Measurements from ENCODE around the gene NUDT16L1.

The NUDT16L1 gene

GRCh38 chr16:4704491-4704890, 11.1 kb downstream of the NUDT16L1 start:
- no peak overlapping the region for H3K4ac ChIP-seq (ENCODE audit: low read length)
- no peaks in the 10 kb centered on the region for H3K4me1 ChIP-seq (ENCODE audit: control insufficient read depth in 2 of 2, insufficient read depth in 1 of 2, low read depth in 1 of 2, low read length in 2 of 2)
- H2BK15ac ChIP-seq (ENCODE audit: low read length) = no peak overlapping the region
- no peak overlapping the region for H2BK5ac ChIP-seq (ENCODE audit: low read length)
- H3K27ac ChIP-seq (replicated peaks; ENCODE audit: low read length) = no peak overlapping the region
- no peak overlapping the region for H3K4me3 ChIP-seq (ENCODE audit: low read length in 2 of 2)
- no peak overlapping the region for H2BK120ac ChIP-seq (ENCODE audit: low read depth, low read length)
- H3K18ac ChIP-seq (ENCODE audit: low read length) = no peak overlapping the region
- no peak overlapping the region for H4K91ac ChIP-seq (ENCODE audit: low read depth, low read length, poor library complexity)
- no peak overlapping the region for H3K9ac ChIP-seq (ENCODE audit: low read depth, low read length, poor library complexity)
- no peak overlapping the region for H4K8ac ChIP-seq (ENCODE audit: low read depth, low read length)
- no peak overlapping the region for H3K14ac ChIP-seq (ENCODE audit: low read length)
- no peak overlapping the region for H3K23ac ChIP-seq (ENCODE audit: low read depth, low read length, poor library complexity)
- H3K27me3 ChIP-seq (ENCODE audit: control insufficient read depth in 3 of 3, insufficient read depth in 3 of 3, low read depth in 1 of 3, low read length in 3 of 3) = no peaks in the 10 kb centered on the region
- H3K79me1 ChIP-seq (ENCODE audit: low read depth, low read length) = peaks cover 9% of the 10 kb centered on the region
- H3K4me2 ChIP-seq (ENCODE audit: insufficient read depth, low read length, poor library complexity, severe bottlenecking) = no peak overlapping the region
- H2AFZ ChIP-seq (ENCODE audit: low read length) = no peak overlapping the region
- no peaks in the 10 kb centered on the region for H3K9me3 ChIP-seq (replicated peaks in 1 of 2; ENCODE audit: control insufficient read depth in 2 of 2, insufficient read depth in 1 of 2, low read depth in 1 of 2, low read length in 2 of 2)
- WGBS, 2 donors (ENCODE audit: extremely low coverage in 2 of 2, insufficient read length in 2 of 2, insufficient replicate concordance in 1 of 2) = no CpG with 5 or more reads among the region's 8 CpGs
- no peak overlapping the region for H2BK12ac ChIP-seq (ENCODE audit: low read length)
- no peak for DNase-seq (ENCODE audit: low spot score)
- peaks cover 30 to 73% of the 10 kb centered on the region in 2 donors for H3K36me3 ChIP-seq (replicated peaks in 1 of 2; ENCODE audit: control insufficient read depth in 2 of 2, insufficient read depth in 2 of 2, low read length in 2 of 2)
- H2AK5ac ChIP-seq (ENCODE audit: low read depth, low read length) = no peak overlapping the region

DNA sequence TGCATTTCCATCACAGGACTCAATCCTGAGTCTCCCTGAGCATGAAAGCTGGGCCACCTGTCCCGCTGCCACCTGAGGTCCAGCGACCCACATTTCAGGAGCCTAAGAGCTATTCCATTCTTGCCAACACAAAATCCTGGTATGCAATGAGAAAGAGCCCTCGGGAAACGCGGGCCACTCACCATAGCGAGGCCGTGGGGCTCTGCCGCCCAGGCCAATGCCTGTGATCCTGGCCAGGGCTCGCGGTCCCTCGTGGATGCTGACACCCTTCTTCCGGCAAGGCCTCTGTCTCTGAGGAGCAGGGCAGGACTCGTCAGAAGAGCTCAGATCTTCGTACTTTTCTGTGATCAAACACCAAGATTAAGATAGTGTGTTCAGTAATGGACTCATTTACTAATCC, 11.6 kb downstream of the NUDT16L1 start:
- H4K8ac ChIP-seq (ENCODE audit: low read depth, low read length) = no peak overlapping the region
- H2BK12ac ChIP-seq (ENCODE audit: low read length) = no peak overlapping the region
- no peak overlapping the region for H3K4me2 ChIP-seq (ENCODE audit: insufficient read depth, low read length, poor library complexity, severe bottlenecking)
- H3K4ac ChIP-seq (ENCODE audit: low read length) = no peak overlapping the region
- H3K14ac ChIP-seq (ENCODE audit: low read length) = no peak overlapping the region
- no peaks in the 10 kb centered on the region for H3K9me3 ChIP-seq (replicated peaks in 1 of 2; ENCODE audit: control insufficient read depth in 2 of 2, insufficient read depth in 1 of 2, low read depth in 1 of 2, low read length in 2 of 2)
- H2BK120ac ChIP-seq (ENCODE audit: low read depth, low read length) = no peak overlapping the region
- H3K27ac ChIP-seq (replicated peaks; ENCODE audit: low read length) = no peak overlapping the region
- no peak overlapping the region for H2BK15ac ChIP-seq (ENCODE audit: low read length)
- H3K36me3 ChIP-seq (replicated peaks in 1 of 2; ENCODE audit: control insufficient read depth in 2 of 2, insufficient read depth in 2 of 2, low read length in 2 of 2) = peaks cover 29 to 73% of the 10 kb centered on the region in 2 donors
- H3K4me1 ChIP-seq (ENCODE audit: control insufficient read depth in 2 of 2, insufficient read depth in 1 of 2, low read depth in 1 of 2, low read length in 2 of 2) = no peaks in the 10 kb centered on the region
- WGBS, 2 donors (ENCODE audit: extremely low coverage in 2 of 2, insufficient read length in 2 of 2, insufficient replicate concordance in 1 of 2) = no CpG with 5 or more reads among the region's 14 CpGs
- no peak overlapping the region for H3K18ac ChIP-seq (ENCODE audit: low read length)
- no peak overlapping the region for H2BK5ac ChIP-seq (ENCODE audit: low read length)
- no peak overlapping the region for H2AK5ac ChIP-seq (ENCODE audit: low read depth, low read length)
- H4K91ac ChIP-seq (ENCODE audit: low read depth, low read length, poor library complexity) = no peak overlapping the region
- H3K79me1 ChIP-seq (ENCODE audit: low read depth, low read length) = peaks cover 9% of the 10 kb centered on the region
- DNase-seq (ENCODE audit: low spot score) = no peak
- H3K27me3 ChIP-seq (ENCODE audit: control insufficient read depth in 3 of 3, insufficient read depth in 3 of 3, low read depth in 1 of 3, low read length in 3 of 3) = no peaks in the 10 kb centered on the region
- no peak overlapping the region for H3K23ac ChIP-seq (ENCODE audit: low read depth, low read length, poor library complexity)
- no peak overlapping the region for H2AFZ ChIP-seq (ENCODE audit: low read length)
- H3K4me3 ChIP-seq (ENCODE audit: low read length in 2 of 2) = no peak overlapping the region
- no peak overlapping the region for H3K9ac ChIP-seq (ENCODE audit: low read depth, low read length, poor library complexity)

DNA sequence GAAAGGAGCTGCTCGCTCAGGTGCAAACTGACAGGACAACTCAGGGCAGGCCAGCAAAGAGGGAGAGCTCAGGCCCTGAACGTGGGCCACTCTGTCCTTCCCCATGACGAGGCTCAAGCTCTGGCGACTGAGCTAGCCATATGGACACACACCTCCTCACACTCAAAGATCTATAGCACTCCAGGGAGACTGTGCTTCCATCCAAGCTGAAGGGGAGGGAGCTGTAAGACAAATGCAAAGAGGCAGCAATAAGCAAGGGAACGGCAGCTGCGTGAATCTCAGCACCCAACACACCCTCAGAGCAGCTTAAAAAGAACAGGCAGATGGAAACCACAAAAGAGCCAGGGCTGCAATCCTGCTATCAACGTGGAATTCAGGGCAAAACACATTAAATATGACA, 13.5 kb downstream of the NUDT16L1 start:
- H4K8ac ChIP-seq (ENCODE audit: low read depth, low read length) = no peak overlapping the region

DNA sequence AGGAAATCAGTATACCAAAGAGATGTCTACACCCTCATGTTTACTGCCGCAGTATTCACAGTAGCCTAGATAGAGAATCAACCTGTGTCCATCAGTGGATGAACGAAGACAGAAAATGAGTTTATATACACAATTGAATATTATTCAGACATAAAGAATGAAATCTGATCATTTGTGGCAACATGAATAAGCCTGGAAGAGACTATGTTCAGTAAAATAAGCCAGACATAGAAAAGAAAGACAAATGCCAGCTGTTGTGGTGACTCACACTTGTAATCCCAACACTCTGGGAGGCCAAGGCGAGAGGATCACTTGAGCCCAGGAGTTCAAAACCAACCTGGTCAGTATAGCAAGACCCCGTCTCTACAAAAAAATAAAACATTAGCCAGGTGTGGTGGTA, 16.1 kb downstream of the NUDT16L1 start:
- no peak overlapping the region for H2AK5ac ChIP-seq (ENCODE audit: low read depth, low read length)
- no peaks in the 10 kb centered on the region for H3K4me1 ChIP-seq (ENCODE audit: control insufficient read depth in 2 of 2, insufficient read depth in 1 of 2, low read depth in 1 of 2, low read length in 2 of 2)
- H3K4me3 ChIP-seq (ENCODE audit: low read length in 2 of 2) = no peak overlapping the region

More for the DNA sequence above, 13.5 kb downstream of the NUDT16L1 start:
- no peak overlapping the region for H2BK5ac ChIP-seq (ENCODE audit: low read length)
- no peak overlapping the region for H2BK120ac ChIP-seq (ENCODE audit: low read depth, low read length)
- no peak overlapping the region for H2BK15ac ChIP-seq (ENCODE audit: low read length)
- H2BK12ac ChIP-seq (ENCODE audit: low read length) = no peak overlapping the region
- no peak overlapping the region for H2AFZ ChIP-seq (ENCODE audit: low read length)
- DNase-seq (ENCODE audit: low spot score) = no peak
- no peaks in the 10 kb centered on the region for H3K27me3 ChIP-seq (ENCODE audit: control insufficient read depth in 3 of 3, insufficient read depth in 3 of 3, low read depth in 1 of 3, low read length in 3 of 3)
- H3K4me2 ChIP-seq (ENCODE audit: insufficient read depth, low read length, poor library complexity, severe bottlenecking) = no peak overlapping the region
- H4K91ac ChIP-seq (ENCODE audit: low read depth, low read length, poor library complexity) = no peak overlapping the region
- H3K14ac ChIP-seq (ENCODE audit: low read length) = no peak overlapping the region
- no peak overlapping the region for H2AK5ac ChIP-seq (ENCODE audit: low read depth, low read length)
- no peaks in the 10 kb centered on the region for H3K9me3 ChIP-seq (replicated peaks in 1 of 2; ENCODE audit: control insufficient read depth in 2 of 2, insufficient read depth in 1 of 2, low read depth in 1 of 2, low read length in 2 of 2)
- H3K27ac ChIP-seq (replicated peaks; ENCODE audit: low read length) = no peak overlapping the region
- H3K23ac ChIP-seq (ENCODE audit: low read depth, low read length, poor library complexity) = no peak overlapping the region
- H3K36me3 ChIP-seq (replicated peaks in 1 of 2; ENCODE audit: control insufficient read depth in 2 of 2, insufficient read depth in 2 of 2, low read length in 2 of 2) = peaks cover 20 to 70% of the 10 kb centered on the region in 2 donors
- H3K18ac ChIP-seq (ENCODE audit: low read length) = no peak overlapping the region
- peak overlapping the region in 1 of 2 donors; percentile 55 for H3K4me3 ChIP-seq (ENCODE audit: low read length in 2 of 2)
- H3K9ac ChIP-seq (ENCODE audit: low read depth, low read length, poor library complexity) = no peak overlapping the region
- no CpG with 5 or more reads among the region's 7 CpGs for WGBS, 2 donors (ENCODE audit: extremely low coverage in 2 of 2, insufficient read length in 2 of 2, insufficient replicate concordance in 1 of 2)
- peaks cover 5% of the 10 kb centered on the region for H3K79me1 ChIP-seq (ENCODE audit: low read depth, low read length)
- no peak overlapping the region for H3K4ac ChIP-seq (ENCODE audit: low read length)
- H3K4me1 ChIP-seq (ENCODE audit: control insufficient read depth in 2 of 2, insufficient read depth in 1 of 2, low read depth in 1 of 2, low read length in 2 of 2) = no peaks in the 10 kb centered on the region

More for the DNA sequence above, 16.1 kb downstream of the NUDT16L1 start:
- H2BK120ac ChIP-seq (ENCODE audit: low read depth, low read length) = no peak overlapping the region
- H3K36me3 ChIP-seq (replicated peaks in 1 of 2; ENCODE audit: control insufficient read depth in 2 of 2, insufficient read depth in 2 of 2, low read length in 2 of 2) = peaks cover 15 to 73% of the 10 kb centered on the region in 2 donors
- no peak for DNase-seq (ENCODE audit: low spot score)
- H3K18ac ChIP-seq (ENCODE audit: low read length) = no peak overlapping the region
- no peak overlapping the region for H2AFZ ChIP-seq (ENCODE audit: low read length)
- no peak overlapping the region for H4K91ac ChIP-seq (ENCODE audit: low read depth, low read length, poor library complexity)
- H3K79me1 ChIP-seq (ENCODE audit: low read depth, low read length) = peaks cover 3% of the 10 kb centered on the region
- H3K23ac ChIP-seq (ENCODE audit: low read depth, low read length, poor library complexity) = no peak overlapping the region
- no CpG with 5 or more reads among the region's 4 CpGs for WGBS, 2 donors (ENCODE audit: extremely low coverage in 2 of 2, insufficient read length in 2 of 2, insufficient replicate concordance in 1 of 2)
- no peak overlapping the region for H2BK15ac ChIP-seq (ENCODE audit: low read length)
- H2BK5ac ChIP-seq (ENCODE audit: low read length) = no peak overlapping the region
- no peak overlapping the region for H4K8ac ChIP-seq (ENCODE audit: low read depth, low read length)
- H3K4me2 ChIP-seq (ENCODE audit: insufficient read depth, low read length, poor library complexity, severe bottlenecking) = no peak overlapping the region
- H3K27ac ChIP-seq (replicated peaks; ENCODE audit: low read length) = no peak overlapping the region
- no peak overlapping the region for H2BK12ac ChIP-seq (ENCODE audit: low read length)
- no peak overlapping the region for H3K4ac ChIP-seq (ENCODE audit: low read length)
- no peaks in the 10 kb centered on the region for H3K27me3 ChIP-seq (ENCODE audit: control insufficient read depth in 3 of 3, insufficient read depth in 3 of 3, low read depth in 1 of 3, low read length in 3 of 3)
- no peak overlapping the region for H3K9ac ChIP-seq (ENCODE audit: low read depth, low read length, poor library complexity)
- H3K9me3 ChIP-seq (replicated peaks in 1 of 2; ENCODE audit: control insufficient read depth in 2 of 2, insufficient read depth in 1 of 2, low read depth in 1 of 2, low read length in 2 of 2) = no peaks in the 10 kb centered on the region
- H3K14ac ChIP-seq (ENCODE audit: low read length) = no peak overlapping the region
